Gastroesophageal sphincter (tissue), 4 donors: Measurements from ENCODE around the gene ADCY6. TPM values are rescaled to one million over a fixed set of nuclear protein-coding genes. Genes with fewer than 3 reads are reported as not detected.

Experiments used
- ATAC-seq: fragments of 150-250 bp; one replicate; pipeline ENCODE4 v1.9.1; 2016; ENCODE audit warnings: mild to moderate bottlenecking, moderate library complexity
- H3K27ac ChIP-seq, 4 donors: fragments of 200-600 bp; sonication (generic) in 3 of 4; 1 replicate in 3 of 4; 2 replicates in 1 of 4; pipeline ENCODE4 v1.5.1; 2016 to 2019
- H3K27me3 ChIP-seq: fragments of 200-600 bp; sonication (generic); one replicate; pipeline ENCODE4 v1.5.1; 2019
- H3K36me3 ChIP-seq, 2 donors: fragments of 200-600 bp; sonication (generic); one replicate each; pipeline ENCODE4 v1.5.1; 2019; ENCODE audit warnings: control low read depth in 1 of 2
- H3K4me1 ChIP-seq, 3 donors: fragments of 200-600 bp; sonication (generic); 1 replicate in 2 of 3; 2 replicates in 1 of 3; pipeline ENCODE4 v1.5.1; 2016 to 2019; ENCODE audit warnings: control low read depth in 2 of 3
- H3K4me3 ChIP-seq, 2 donors: fragments of 200-600 bp; sonication (generic); one replicate each; pipeline ENCODE4 v1.5.1; 2019; ENCODE audit warnings: mild to moderate bottlenecking in 1 of 2, moderate library complexity in 1 of 2
- H3K9me3 ChIP-seq, 3 donors: fragments of 200-600 bp; sonication (generic); one replicate each; pipeline ENCODE4 v1.5.1; 2017 to 2019; ENCODE audit warnings: control low read depth in 2 of 3
- CTCF ChIP-seq, 4 experiments: fragments of 200-600 bp in 2 of 4; fragments of 450-650 bp in 2 of 4; sonication (generic) in 1 of 4; IDR thresholded peaks; one replicate each; pipeline ENCODE4 v1.5.1; 2017 to 2019; ENCODE audit warnings: antibody characterized with exemption in 4 of 4, mild to moderate bottlenecking in 2 of 4, moderate library complexity in 2 of 4
- EP300 ChIP-seq: sonication (generic); formaldehyde crosslinking; IDR thresholded peaks from one replicate; pipeline ENCODE4 v1.6.1; 2017; ENCODE audit warnings: antibody characterized with exemption, mild to moderate bottlenecking
- POLR2A ChIP-seq, 2 donors: fragments of 450-650 bp; IDR thresholded peaks; one replicate each; pipeline ENCODE4 v1.6.1; 2017; ENCODE audit warnings: antibody characterized with exemption in 2 of 2, mild to moderate bottlenecking in 2 of 2, moderate library complexity in 1 of 2
- POLR2AphosphoS5 ChIP-seq: sonication (generic); formaldehyde crosslinking; IDR thresholded peaks from one replicate; pipeline ENCODE4 v1.6.1; 2017; ENCODE audit warnings: antibody characterized with exemption
- WGBS, 2 donors: methylation state at CpG; one replicate each; pipeline ENCODE4 v1.1.5; 2018; ENCODE audit warnings: low coverage in 1 of 2; 5-methylcytosine and 5-hydroxymethylcytosine counted together
- total RNA-seq, 4 donors: library from RNA; depleted of rRNA; stranded (reverse); fragments of >200 nt; gene quantifications; one replicate each; pipeline ENCODE4 v1.1.0, GENCODE V29; 2016

The ADCY6 gene
- total RNA-seq, 4 donors from 2014 or later: 21.9 to 33.0 (median 29.0) TPM

- H3K4me3 ChIP-seq: peak overlapping the region; percentile 89 to 90
- ATAC-seq: peak; percentile 87
- no peaks in the 10 kb centered on the region for H3K27me3 ChIP-seq
- no peaks in the 10 kb centered on the region for H3K9me3 ChIP-seq
- TF ChIP-seq EP300: no peak
- peak; percentile 44 for TF ChIP-seq POLR2AphosphoS5
- peak; percentile 48 to 56 for TF ChIP-seq POLR2A (IDR thresholded peaks at IDR 0.05)
- TF ChIP-seq CTCF (IDR thresholded peaks at IDR 0.05): peak in 3 of 4 experiments; percentile 99 to 100 (median 99)
- peaks cover 0 to 79% (median 29%) of the 10 kb centered on the region in 3 donors for H3K4me1 ChIP-seq
- 0% methylated on average over 3 of the region's 70 CpGs; no CpG with 5 or more reads in 1 of the 2 donors for WGBS, 2 donors
- H3K36me3 ChIP-seq: no peaks in the 10 kb centered on the region
- H3K27ac ChIP-seq: peak overlapping the region; percentile 75 to 94 (median 88)
Measured at GRCh38 chr12:48814262-48815125, 25.6 kb upstream of the ADCY6 start.

- no peak for TF ChIP-seq CTCF (IDR thresholded peaks at IDR 0.05)
- no peak for TF ChIP-seq POLR2AphosphoS5
- H3K27ac ChIP-seq: peak overlapping the region; percentile 75 to 94 (median 88)
- H3K36me3 ChIP-seq: no peaks in the 10 kb centered on the region
- no peak for ATAC-seq
- peak overlapping the region; percentile 89 to 90 for H3K4me3 ChIP-seq
- no peaks in the 10 kb centered on the region for H3K9me3 ChIP-seq
- 17 to 41% methylated on average over 4 to 12 of the region's 18 CpGs for WGBS, 2 donors
- H3K4me1 ChIP-seq: peaks cover 0 to 70% (median 26%) of the 10 kb centered on the region in 3 donors
- H3K27me3 ChIP-seq: no peaks in the 10 kb centered on the region
Measured at GRCh38 chr12:48813465-48814261, 24.8 kb upstream of the ADCY6 start.

GRCh38 chr12:48812389-48812788 lies 23.5 kb upstream of the ADCY6 start:
- Histone ChIP-seq H3K9me3 (no peaks in the 10 kb centered on the region), H3K4me3 (no peak overlapping the region), H3K36me3 (no peaks in the 10 kb centered on the region), H3K27ac (peak overlapping the region in 1 of 4 donors; percentile 94), H3K4me1 (peaks cover 0 to 61% (median 20%) of the 10 kb centered on the region in 3 donors), H3K27me3 (no peaks in the 10 kb centered on the region)
- no peak for ATAC-seq
- TF ChIP-seq EP300 (no peak), CTCF (IDR thresholded peaks at IDR 0.05) (no peak), POLR2AphosphoS5 (no peak), POLR2A (IDR thresholded peaks at IDR 0.05) (no peak)
- WGBS, 2 donors: 35 to 50% methylated on average over 2 of the region's 2 CpGs

GRCh38 chr12:48811437-48812090 lies 22.7 kb upstream of the ADCY6 start:
- Histone ChIP-seq H3K36me3 (no peaks in the 10 kb centered on the region), H3K27me3 (no peaks in the 10 kb centered on the region), H3K4me1 (peaks cover 0 to 53% (median 14%) of the 10 kb centered on the region in 3 donors), H3K4me3 (no peak overlapping the region), H3K27ac (peak overlapping the region in 3 of 4 donors; percentile 45 to 94 (median 56)), H3K9me3 (no peaks in the 10 kb centered on the region)
- 59% methylated on average over 4 of the region's 5 CpGs; no CpG with 5 or more reads in 1 of the 2 donors for WGBS, 2 donors
- no peak for TF ChIP-seq POLR2A (IDR thresholded peaks at IDR 0.05)
- no peak for TF ChIP-seq CTCF (IDR thresholded peaks at IDR 0.05)
- TF ChIP-seq POLR2AphosphoS5: no peak
- no peak for TF ChIP-seq EP300
- ATAC-seq: no peak
